ENCODE data around the gene PTPN11. TPM values are rescaled to one million over a fixed set of nuclear protein-coding genes. Genes with fewer than 3 reads are reported as not detected.

Gene PTPN11
- total and polyA plus RNA-seq, 2 of the 13 experiments (the other 11 are each of a cell fraction or from before 2014, with no cell fraction given) = 30.0 to 63.5 TPM

DNA sequence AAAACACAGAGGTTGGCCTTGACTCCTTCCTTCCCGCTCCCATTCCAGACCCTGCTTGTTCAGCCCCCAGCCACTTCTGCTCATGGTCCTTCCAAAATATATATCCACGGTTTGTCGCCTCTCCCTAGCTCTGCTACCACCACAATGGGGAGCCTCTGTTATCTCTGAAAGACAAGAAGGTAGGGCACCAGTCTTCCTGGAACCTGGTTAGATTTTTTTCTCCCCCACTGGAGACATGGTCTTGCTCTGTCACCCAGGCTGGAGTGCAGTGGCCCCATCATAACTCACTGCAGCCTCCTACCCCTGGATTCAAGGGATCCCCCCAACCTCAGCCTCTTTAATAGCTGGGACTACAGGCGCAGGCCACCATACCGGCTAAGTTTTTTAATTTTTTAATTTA lies 95.7 kb downstream of the PTPN11 start (continued):
- TF ChIP-seq, protein P1, sequence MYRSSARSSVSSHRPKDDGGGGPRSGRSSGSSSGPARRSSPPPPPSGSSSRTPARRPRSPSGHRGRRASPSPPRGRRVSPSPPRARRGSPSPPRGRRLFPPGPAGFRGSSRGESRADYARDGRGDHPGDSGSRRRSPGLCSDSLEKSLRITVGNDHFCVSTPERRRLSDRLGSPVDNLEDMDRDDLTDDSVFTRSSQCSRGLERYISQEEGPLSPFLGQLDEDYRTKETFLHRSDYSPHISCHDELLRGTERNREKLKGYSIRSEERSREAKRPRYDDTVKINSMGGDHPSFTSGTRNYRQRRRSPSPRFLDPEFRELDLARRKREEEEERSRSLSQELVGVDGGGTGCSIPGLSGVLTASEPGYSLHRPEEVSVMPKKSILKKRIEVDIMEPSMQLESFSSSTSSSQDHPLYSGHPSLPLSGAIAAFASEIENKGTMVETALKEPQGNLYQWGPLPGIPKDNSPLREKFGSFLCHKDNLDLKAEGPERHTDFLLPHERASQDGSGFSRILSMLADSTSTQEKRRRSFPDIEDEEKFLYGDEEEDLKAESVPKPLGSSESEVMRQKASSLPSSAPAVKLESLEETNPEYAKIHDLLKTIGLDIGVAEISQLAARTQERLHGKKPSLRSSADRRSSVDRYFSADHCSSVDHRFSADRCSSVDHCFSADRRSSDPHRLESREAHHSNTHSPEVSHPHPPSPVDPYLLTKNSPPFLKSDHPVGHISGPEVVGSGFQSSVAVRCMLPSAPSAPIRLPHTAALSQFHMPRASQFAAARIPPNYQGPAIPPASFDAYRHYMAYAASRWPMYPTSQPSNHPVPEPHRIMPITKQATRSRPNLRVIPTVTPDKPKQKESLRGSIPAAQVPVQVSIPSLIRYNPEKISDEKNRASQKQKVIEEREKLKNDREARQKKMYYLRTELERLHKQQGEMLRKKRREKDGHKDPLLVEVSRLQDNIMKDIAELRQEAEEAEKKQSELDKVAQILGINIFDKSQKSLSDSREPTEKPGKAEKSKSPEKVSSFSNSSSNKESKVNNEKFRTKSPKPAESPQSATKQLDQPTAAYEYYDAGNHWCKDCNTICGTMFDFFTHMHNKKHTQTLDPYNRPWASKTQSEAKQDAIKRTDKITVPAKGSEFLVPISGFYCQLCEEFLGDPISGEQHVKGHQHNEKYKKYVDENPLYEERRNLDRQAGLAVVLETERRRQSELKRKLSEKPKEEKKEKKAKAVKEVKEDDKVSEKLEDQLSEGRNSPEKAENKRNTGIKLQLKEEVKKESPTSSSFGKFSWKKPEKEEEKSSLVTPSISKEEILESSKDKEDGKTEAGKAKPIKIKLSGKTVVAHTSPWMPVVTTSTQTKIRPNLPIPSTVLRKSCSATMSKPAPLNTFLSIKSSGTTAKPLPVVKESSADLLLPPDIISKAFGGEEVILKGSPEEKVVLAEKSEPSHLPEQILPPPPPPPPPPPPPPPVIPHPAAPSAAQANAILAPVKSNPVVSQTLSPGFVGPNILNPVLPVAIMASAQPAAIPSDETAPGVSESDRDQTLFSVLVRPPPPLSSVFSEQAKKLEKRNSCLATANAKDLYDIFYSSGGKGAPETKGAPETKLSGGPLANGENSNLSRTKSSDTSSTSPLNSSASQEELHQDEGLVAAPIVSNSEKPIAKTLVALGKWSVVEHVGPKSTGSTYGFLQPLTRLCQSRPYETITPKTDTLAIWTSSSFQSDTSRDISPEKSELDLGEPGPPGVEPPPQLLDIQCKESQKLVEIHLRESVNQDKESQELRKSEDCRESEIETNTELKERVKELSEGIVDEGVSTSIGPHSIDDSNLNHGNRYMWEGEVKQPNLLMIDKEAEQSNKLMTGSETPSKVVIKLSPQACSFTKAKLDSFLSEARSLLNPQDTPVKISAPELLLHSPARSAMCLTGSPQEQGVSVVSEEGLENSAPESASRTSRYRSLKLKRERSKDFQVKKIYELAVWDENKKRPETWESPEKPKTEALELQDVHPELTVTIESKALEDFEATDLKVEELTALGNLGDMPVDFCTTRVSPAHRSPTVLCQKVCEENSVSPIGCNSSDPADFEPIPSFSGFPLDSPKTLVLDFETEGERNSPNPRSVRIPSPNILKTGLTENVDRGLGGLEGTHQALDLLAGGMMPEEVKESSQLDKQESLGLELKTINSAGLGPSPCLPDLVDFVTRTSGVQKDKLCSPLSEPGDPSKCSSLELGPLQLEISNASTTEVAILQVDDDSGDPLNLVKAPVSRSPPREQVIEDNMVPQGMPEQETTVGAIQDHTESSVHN (CRISPR knock-in tag; IDR thresholded peaks at IDR 0.05) = no peak

DNA sequence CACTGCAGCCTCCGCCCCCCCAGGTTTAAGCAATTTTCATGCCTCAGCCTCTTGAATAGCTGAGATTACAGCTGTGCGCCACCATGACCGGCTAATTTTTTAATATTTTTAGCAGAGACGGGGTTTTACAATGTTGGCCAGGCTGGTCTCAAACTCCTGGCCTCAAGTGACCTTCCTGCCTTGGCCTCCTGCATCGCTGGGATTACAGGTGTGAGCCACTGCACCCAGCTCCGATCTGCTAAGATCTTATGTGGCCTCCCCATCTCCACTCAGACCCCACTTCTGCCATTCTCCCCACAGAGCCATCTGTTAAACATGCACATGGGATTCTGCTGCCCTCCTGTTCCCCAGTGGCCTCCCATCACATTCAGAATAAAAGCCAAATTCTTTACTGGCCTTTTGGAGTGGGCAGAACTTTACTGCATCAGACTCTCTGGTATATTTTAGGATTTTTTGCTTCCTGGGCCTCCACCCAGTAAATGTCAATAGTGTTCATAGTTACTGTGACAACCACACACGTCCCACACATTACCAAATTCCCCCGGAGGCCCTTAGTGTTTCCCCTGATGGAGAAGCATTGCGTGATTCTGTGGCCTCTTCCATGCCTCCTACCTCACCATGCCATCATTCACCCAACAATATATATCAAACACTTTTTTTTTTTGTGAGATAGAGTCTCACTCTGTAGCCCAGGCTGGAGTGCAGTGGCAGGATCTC lies 96.3 kb downstream of the PTPN11 start:
- Histone ChIP-seq H3K27ac (ENCODE audit: extremely low read length, insufficient read depth, low read length) (no peak overlapping the region), H3K4me2 (ENCODE audit: low read depth, low read length) (no peak overlapping the region), H3K36me3 (replicated peaks in 1 of 2; ENCODE audit: control insufficient read depth in 1 of 2, insufficient read depth in 2 of 2, low read length in 2 of 2) (0 out of 5 replicates have a peak, but pooled peaks cover 0 to 2% of the 10 kb centered on the region in 2 experiments), H3K4me1 (ENCODE audit: insufficient read depth, low read length) (no peaks in the 10 kb centered on the region), H3K4me3 (replicated peaks in 1 of 3; ENCODE audit: insufficient read depth in 1 of 3, low read depth in 2 of 3, low read length in 3 of 3) (no peak overlapping the region), H3K9ac (ENCODE audit: insufficient read depth, low read depth, low read length) (no peak overlapping the region), H3K27me3 (ENCODE audit: control insufficient read depth in 1 of 2, insufficient read depth in 2 of 2, low read length in 2 of 2) (peaks cover 0 to 3% of the 10 kb centered on the region in 2 experiments; a peak in 1 of 5 replicates), H4K20me1 (ENCODE audit: insufficient read depth, low read length) (no peaks in the 10 kb centered on the region), H2AFZ (ENCODE audit: low read length) (no peak overlapping the region), H3K79me2 (ENCODE audit: insufficient read depth, low read length) (no peaks in the 10 kb centered on the region), H3K9me3 (ENCODE audit: low read length) (no peaks in the 10 kb centered on the region)
- WGBS (ENCODE audit: low lambda C conversion rate) = 54% methylated on average over 9 of the region's 9 CpGs
- FAIRE-seq (no peak), ATAC-seq (no peak), DNase-seq (ENCODE audit: low spot score) (no peak)
- in situ Hi-C loops (cut with HindIII; ENCODE audit: extremely low pct_ligation_motif_present, low pct_unique_long_range_greater_than_20kb) = no loop called here
- BruUV-seq (replicated peaks) = no TSS peak
- CTCF ChIA-PET (ENCODE audit: low intra/inter-chr PET ratio, low total read pairs) = no interaction called here
- POLR2A ChIA-PET = no interaction called here
- intact Hi-C loops (cut with micrococcal nuclease; ENCODE audit: unreplicated experiment) = no loop called here
- TF ChIP-seq STAT5B (CRISPR knock-in tag; IDR thresholded peaks at IDR 0.05) (no peak), ZNF136 (CRISPR knock-in tag; IDR thresholded peaks at IDR 0.05; ENCODE audit: low read depth) (no peak), GATAD2A (CRISPR knock-in tag; IDR thresholded peaks at IDR 0.05) (no peak), ZBTB38 (CRISPR knock-in tag; IDR thresholded peaks at IDR 0.05) (no peak), MAFG (CRISPR knock-in tag; IDR thresholded peaks at IDR 0.05) (no peak), NCOA2 (CRISPR knock-in tag; IDR thresholded peaks at IDR 0.05) (no peak), XRCC5 (optimal IDR thresholded peaks at IDR 0.05; ENCODE audit: low read length) (no peak), PAX8 (CRISPR knock-in tag; IDR thresholded peaks at IDR 0.05; ENCODE audit: borderline replicate concordance) (no peak), SATB2 (CRISPR knock-in tag; IDR thresholded peaks at IDR 0.05) (no peak), KMT2A (CRISPR knock-in tag; IDR thresholded peaks at IDR 0.05) (no peak), KAT8 (CRISPR knock-in tag; IDR thresholded peaks at IDR 0.05) (no peak), AGO1 (IDR thresholded peaks at IDR 0.05; ENCODE audit: low read depth, low read length, poor library complexity, severe bottlenecking) (no peak), PHF20 (CRISPR knock-in tag; IDR thresholded peaks at IDR 0.05) (no peak)
- TF ChIP-seq, protein P2, sequence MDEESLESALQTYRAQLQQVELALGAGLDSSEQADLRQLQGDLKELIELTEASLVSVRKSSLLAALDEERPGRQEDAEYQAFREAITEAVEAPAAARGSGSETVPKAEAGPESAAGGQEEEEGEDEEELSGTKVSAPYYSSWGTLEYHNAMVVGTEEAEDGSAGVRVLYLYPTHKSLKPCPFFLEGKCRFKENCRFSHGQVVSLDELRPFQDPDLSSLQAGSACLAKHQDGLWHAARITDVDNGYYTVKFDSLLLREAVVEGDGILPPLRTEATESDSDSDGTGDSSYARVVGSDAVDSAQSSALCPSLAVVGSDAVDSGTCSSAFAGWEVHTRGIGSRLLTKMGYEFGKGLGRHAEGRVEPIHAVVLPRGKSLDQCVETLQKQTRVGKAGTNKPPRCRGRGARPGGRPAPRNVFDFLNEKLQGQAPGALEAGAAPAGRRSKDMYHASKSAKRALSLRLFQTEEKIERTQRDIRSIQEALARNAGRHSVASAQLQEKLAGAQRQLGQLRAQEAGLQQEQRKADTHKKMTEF (CRISPR knock-in tag; IDR thresholded peaks at IDR 0.05) = no peak
